OCI-LY1 (cell line): ENCODE measurements around the gene ARHGAP28.

ENCODE experiments used
- CTCF ChIP-seq: fragments of 200-600 bp; sonication (generic), shearing (Covaris generic); IDR thresholded peaks from 2 replicates; pipeline ENCODE4 v1.5.1; 2017; ENCODE audit warnings: mild to moderate bottlenecking, antibody characterized with exemption, low read length, moderate library complexity, mixed read lengths
- EZH2 ChIP-seq: fragments of 200-600 bp; sonication (generic), shearing (Covaris generic); IDR thresholded peaks from 2 replicates; pipeline ENCODE4 v1.8.0; 2017; ENCODE audit warnings: borderline replicate concordance, mixed run types, mild to moderate bottlenecking, antibody characterized with exemption, low read length, moderate library complexity, mixed read lengths

GRCh38 chr18:6949800-6950586, 220.5 kb downstream of the ARHGAP28 start:
- no peak for TF ChIP-seq CTCF
- no peak for TF ChIP-seq EZH2
